IMR-90 (cell line): ENCODE data around the gene PMM2. TPM values are rescaled to one million over a fixed set of nuclear protein-coding genes. Genes with fewer than 3 reads are reported as not detected.

Experiments used
- ATAC-seq: fragments of 200-7000 bp; cut with Tn5 transposase; 2 replicates; pipeline ENCODE4 v1.9.1; 2020; ENCODE audit warnings: low read depth, mild to moderate bottlenecking, moderate library complexity
- BruUV-seq: library from RNA; stranded (reverse); fragments of 400-500 nt; replicated peaks from 2 replicates; lab custom pipeline; 2021; lab: Mats Ljungman, UMichigan
- CTCF ChIA-PET: fragments of 300-600 bp; formaldehyde crosslinking; extraction: SDS; loops from one replicate; lab custom pipeline; 2021; ENCODE audit warnings: antibody characterized with exemption; lab: Yijun Ruan, JAX
- POLR2A ChIA-PET: fragments of 300-600 bp; sonication (Branson Sonifier 250); formaldehyde crosslinking; loops from one replicate; lab custom pipeline; 2022; ENCODE audit warnings: antibody characterized with exemption; ENCODE audit not compliant: unreplicated experiment; lab: Charles Lee
- DNase-seq: peaks from one replicate; pipeline ENCODE4 v3.0.0; 2013
- H2AFZ ChIP-seq: replicated peaks from 2 replicates; pipeline ENCODE3; 2013; ENCODE audit warnings: low read length, mild to moderate bottlenecking; ENCODE audit not compliant: poor library complexity
- H2AK5ac ChIP-seq: 2 replicates; pipeline ENCODE4 v1.6.1; 2013; ENCODE audit warnings: low read depth, low read length, inconsistent platforms
- H2AK9ac ChIP-seq: replicated peaks from 2 replicates; pipeline ENCODE3; 2013; ENCODE audit warnings: mild to moderate bottlenecking, low read depth, low read length, moderate library complexity; ENCODE audit not compliant: poor library complexity
- H2BK120ac ChIP-seq: 2 replicates; pipeline ENCODE4 v1.6.1; 2013; ENCODE audit warnings: low read depth, low read length, inconsistent platforms
- H2BK15ac ChIP-seq: 3 replicates; pipeline ENCODE4 v1.6.1; 2013; ENCODE audit warnings: low read depth, low read length, inconsistent platforms
- H2BK20ac ChIP-seq: 2 replicates; pipeline ENCODE4 v1.6.1; 2013; ENCODE audit warnings: low read depth, mild to moderate bottlenecking, inconsistent platforms, low read length, moderate library complexity
- H2BK5ac ChIP-seq: 2 replicates; pipeline ENCODE4 v1.6.1; 2013; ENCODE audit warnings: mild to moderate bottlenecking, low read depth, low read length, inconsistent platforms; ENCODE audit not compliant: poor library complexity, severe bottlenecking
- H3K14ac ChIP-seq: replicated peaks from 2 replicates; pipeline ENCODE4 v1.6.1; 2013; ENCODE audit warnings: low read depth, low read length, inconsistent platforms
- H3K18ac ChIP-seq: 2 replicates; pipeline ENCODE4 v1.6.1; 2013; ENCODE audit warnings: low read depth, low read length, control low read depth
- H3K23ac ChIP-seq: 2 replicates; pipeline ENCODE4 v1.6.1; 2013; ENCODE audit warnings: low read depth, low read length, inconsistent platforms
- H3K27ac ChIP-seq: 2 replicates; pipeline ENCODE4 v1.5.1; 2013; ENCODE audit warnings: mild to moderate bottlenecking, control low read depth, low read length; ENCODE audit not compliant: insufficient read depth
- H3K27me3 ChIP-seq: 2 replicates; pipeline ENCODE4 v1.6.1; 2013; ENCODE audit warnings: low read length; ENCODE audit not compliant: control insufficient read depth, insufficient read depth
- H3K36me3 ChIP-seq: 2 replicates; pipeline ENCODE4 v1.6.1; 2013; ENCODE audit warnings: low read length, mixed read lengths; ENCODE audit not compliant: control insufficient read depth, insufficient read depth
- H3K4ac ChIP-seq: 2 replicates; pipeline ENCODE4 v1.6.1; 2013; ENCODE audit warnings: low read depth, low read length, inconsistent platforms
- H3K4me1 ChIP-seq: 2 replicates; pipeline ENCODE4 v1.6.1; 2013; ENCODE audit warnings: low read length, mixed read lengths; ENCODE audit not compliant: control insufficient read depth, insufficient read depth
- H3K4me2 ChIP-seq: 2 replicates; pipeline ENCODE4 v1.6.1; 2013; ENCODE audit warnings: low read depth, mild to moderate bottlenecking, control low read depth, low read length, moderate library complexity
- H3K4me3 ChIP-seq: 2 replicates; pipeline ENCODE4 v1.5.1; 2013; ENCODE audit warnings: low read depth, mild to moderate bottlenecking, control low read depth, low read length, moderate library complexity; ENCODE audit not compliant: insufficient read depth
- H3K56ac ChIP-seq: 2 replicates; pipeline ENCODE4 v1.6.1; 2013; ENCODE audit warnings: low read length, inconsistent platforms; ENCODE audit not compliant: insufficient read depth; ENCODE audit errors: extremely low read depth
- H3K79me1 ChIP-seq, 2 experiments: 2 replicates each; pipeline ENCODE4 v1.6.1; 2013; ENCODE audit warnings: low read length in 2 of 2, inconsistent platforms in 1 of 2, low read depth in 1 of 2
- H3K9ac ChIP-seq: 2 replicates; pipeline ENCODE4 v1.6.1; 2013; ENCODE audit warnings: low read depth, low read length, control low read depth
- H3K9me1 ChIP-seq: 2 replicates; pipeline ENCODE4 v1.6.1; 2013; ENCODE audit warnings: low read length, inconsistent platforms; ENCODE audit not compliant: insufficient read depth
- H3K9me3 ChIP-seq: 2 replicates; pipeline ENCODE4 v1.6.1; 2013; ENCODE audit warnings: low read length; ENCODE audit not compliant: control insufficient read depth, insufficient read depth
- H4K20me1 ChIP-seq: 2 replicates; pipeline ENCODE4 v1.6.1; 2013; ENCODE audit warnings: low read length, inconsistent platforms; ENCODE audit not compliant: insufficient read depth
- H4K5ac ChIP-seq: 2 replicates; pipeline ENCODE4 v1.6.1; 2013; ENCODE audit warnings: mild to moderate bottlenecking, low read depth, low read length, control low read depth
- H4K8ac ChIP-seq, 2 experiments: 2 replicates each; pipeline ENCODE4 v1.6.1; 2013; ENCODE audit warnings: low read depth in 2 of 2, low read length in 2 of 2, control low read depth in 1 of 2, inconsistent platforms in 1 of 2
- H4K91ac ChIP-seq: 2 replicates; pipeline ENCODE4 v1.6.1; 2013; ENCODE audit warnings: low read depth, low read length, inconsistent platforms; ENCODE audit not compliant: insufficient read depth
- BHLHE40 ChIP-seq: fragments of 150-350 bp; IDR thresholded peaks from 2 replicates; pipeline ENCODE4 v1.6.1; 2016; ENCODE audit warnings: mild to moderate bottlenecking, low read depth, low read length
- CEBPB ChIP-seq: IDR thresholded peaks from 2 replicates; pipeline ENCODE4 v1.6.1; 2012; ENCODE audit warnings: low read depth, low read length, improper control_type of control experiment
- CHD1 ChIP-seq: IDR thresholded peaks from 2 replicates; pipeline ENCODE4 v1.6.1; 2012; ENCODE audit warnings: low read depth, low read length, improper control_type of control experiment
- CTCF ChIP-seq: conservative IDR thresholded peaks from 2 replicates; pipeline ENCODE4 v1.5.1; 2012; ENCODE audit warnings: mild to moderate bottlenecking, low read depth, low read length, improper control_type of control experiment
- ELK1 ChIP-seq: fragments of 150-350 bp; IDR thresholded peaks from 2 replicates; pipeline ENCODE4 v1.6.1; 2016; ENCODE audit warnings: low read depth, mild to moderate bottlenecking, low read length, moderate library complexity, borderline replicate concordance
- FOS ChIP-seq: fragments of 150-350 bp; IDR thresholded peaks from 2 replicates; pipeline ENCODE4 v1.6.1; 2016; ENCODE audit warnings: low read depth, low read length
- MAFK ChIP-seq: IDR thresholded peaks from 2 replicates; pipeline ENCODE4 v1.6.1; 2012; ENCODE audit warnings: low read depth, low read length, improper control_type of control experiment
- MAZ ChIP-seq: IDR thresholded peaks from 2 replicates; pipeline ENCODE4 v1.6.1; 2012; ENCODE audit warnings: low read depth, mild to moderate bottlenecking, low read length, improper control_type of control experiment, moderate library complexity, borderline replicate concordance
- MXI1 ChIP-seq: IDR thresholded peaks from 2 replicates; pipeline ENCODE4 v1.6.1; 2012; ENCODE audit warnings: low read depth, mild to moderate bottlenecking, low read length, moderate library complexity, borderline replicate concordance
- NFE2L2 ChIP-seq: fragments of 150-350 bp; IDR thresholded peaks from 2 replicates; pipeline ENCODE4 v1.6.1; 2016; ENCODE audit warnings: low read depth, mild to moderate bottlenecking, low read length
- POLR2A ChIP-seq: IDR thresholded peaks from 2 replicates; pipeline ENCODE4 v1.6.1; 2012; ENCODE audit warnings: mild to moderate bottlenecking, low read depth, low read length
- RAD21 ChIP-seq: IDR thresholded peaks from 2 replicates; pipeline ENCODE4 v1.6.1; 2012; ENCODE audit warnings: low read length, improper control_type of control experiment
- RCOR1 ChIP-seq: IDR thresholded peaks from 2 replicates; pipeline ENCODE4 v1.6.1; 2012; ENCODE audit warnings: mild to moderate bottlenecking, low read length, improper control_type of control experiment; ENCODE audit not compliant: insufficient replicate concordance
- RFX5 ChIP-seq: IDR thresholded peaks from 2 replicates; pipeline ENCODE4 v1.8.0; 2012; ENCODE audit warnings: low read depth, mild to moderate bottlenecking, low read length, moderate library complexity
- SMC3 ChIP-seq: fragments of 150-350 bp; IDR thresholded peaks from 2 replicates; pipeline ENCODE4 v1.6.1; 2016; ENCODE audit warnings: low read depth, mild to moderate bottlenecking, antibody characterized with exemption, low read length, moderate library complexity
- USF2 ChIP-seq: fragments of 150-350 bp; IDR thresholded peaks from 2 replicates; pipeline ENCODE4 v1.6.1; 2017; ENCODE audit warnings: mild to moderate bottlenecking, antibody characterized with exemption, low read length, low read depth
- WGBS, 2 experiments: methylation state at CpG; one replicate each; pipeline versions ENCODE4 v1.1.5 to v1.1.7; 2013; ENCODE audit warnings: missing lambda C conversion rate in 2 of 2; ENCODE audit not compliant: insufficient read length in 1 of 2; ENCODE audit errors: extremely low coverage in 2 of 2; 5-methylcytosine and 5-hydroxymethylcytosine counted together
- dilution Hi-C: fragments of 300-500 bp; cut with HindIII; formaldehyde crosslinking; loops from one replicate; pipeline ENCODE4 v1.14.3; 2018; ENCODE audit warnings: low sequenced_read_pairs; ENCODE audit not compliant: unreplicated experiment
- in situ Hi-C: fragments of 300-500 bp; cut with MboI; formaldehyde crosslinking; loops from 3 replicates; pipeline ENCODE4 v1.14.3; 2019; ENCODE audit warnings: low sequenced_read_pairs, inconsistent platforms, mixed read lengths
- intact Hi-C: fragments of 100-400 bp; cut with micrococcal nuclease; formaldehyde crosslinking; loops from 2 replicates; pipeline ENCODE4 v1.10.0; 2022
- polyA plus RNA-seq, 3 experiments: library from polyadenylated mRNA; depleted of rRNA; stranded (reverse); fragments of >200 nt; gene quantifications; 2 replicates each; pipeline ENCODE4 v1.2.3, GENCODE V29; 2012; ENCODE audit warnings: low replicate concordance in 1 of 3
- total RNA-seq: library from RNA; depleted of rRNA; stranded (reverse); fragments of >200 nt; gene quantifications from 2 replicates; pipeline ENCODE4 v1.2.3, GENCODE V29; 2012

Gene PMM2
- total and polyA plus RNA-seq, 2 of the 4 experiments (the other 2 are of a cell fraction): 25.8 to 38.9 TPM

GRCh38 chr16:8763899-8764298 is 33.7 kb upstream of the PMM2 start:
- dilution Hi-C loops: no loop called here
- 12% methylated on average over 3 of the region's 10 CpGs; no CpG with 5 or more reads in 1 of the 2 experiments for WGBS, 2 experiments
- no peak for TF ChIP-seq ELK1
- TF ChIP-seq CEBPB: no peak
- TF ChIP-seq RFX5: no peak
- TF ChIP-seq USF2: no peak
- TF ChIP-seq FOS: no peak
- no peak for TF ChIP-seq BHLHE40
- no peak for TF ChIP-seq CHD1
- no peak for TF ChIP-seq RAD21
- no peak for TF ChIP-seq RCOR1
- no peak for TF ChIP-seq MAZ
- TF ChIP-seq POLR2A: no peak
- TF ChIP-seq NFE2L2: no peak
- no peak for TF ChIP-seq CTCF
- TF ChIP-seq MAFK: no peak
- TF ChIP-seq MXI1: no peak
- no peak for TF ChIP-seq SMC3

More at GRCh38 chr16:8763899-8764298, 33.7 kb upstream of the PMM2 start:
- H3K27ac ChIP-seq: no peak overlapping the region
- ATAC-seq (no peak), DNase-seq (no peak)
- H4K5ac ChIP-seq: no peak overlapping the region
- no peak overlapping the region for H2BK5ac ChIP-seq
- H2AK5ac ChIP-seq: no peak overlapping the region
- H3K56ac ChIP-seq: no peak overlapping the region
- H2BK15ac ChIP-seq: no peak overlapping the region
- H4K91ac ChIP-seq: no peak overlapping the region
- peaks cover 4% of the 10 kb centered on the region; the same call in 1 of the 2 replicates for H3K36me3 ChIP-seq
- CTCF ChIA-PET: no interaction called here
- H3K9me3 ChIP-seq: no peaks in the 10 kb centered on the region
- H3K4me3 ChIP-seq: no peak overlapping the region
- H3K27me3 ChIP-seq: peaks cover 2% of the 10 kb centered on the region; the same call in 1 of the 2 replicates
- no peak overlapping the region for H3K4me2 ChIP-seq
- in situ Hi-C loops (no loop called here), intact Hi-C loops (no loop called here)
- H4K8ac ChIP-seq: no peak overlapping the region
- H3K18ac ChIP-seq: no peak overlapping the region
- no peak overlapping the region for H3K23ac ChIP-seq
- H4K20me1 ChIP-seq: no peaks in the 10 kb centered on the region
- no peak overlapping the region for H2AFZ ChIP-seq
- POLR2A ChIA-PET: interaction anchor here (0.5 kb wide), 1 partner anchor 104 kb away, joined by 4 read pairs; no protein-coding TSS in a partner anchor
- H3K79me1 ChIP-seq: no peaks in the 10 kb centered on the region
- BruUV-seq: no TSS peak
- no peak overlapping the region for H3K14ac ChIP-seq
- no peaks in the 10 kb centered on the region for H3K4me1 ChIP-seq
- H2AK9ac ChIP-seq: no peak overlapping the region
- H3K9me1 ChIP-seq: no peaks in the 10 kb centered on the region
- no peak overlapping the region for H2BK120ac ChIP-seq
- no peak overlapping the region for H3K4ac ChIP-seq
- no peak overlapping the region for H3K9ac ChIP-seq
- no peak overlapping the region for H2BK20ac ChIP-seq
